NCI-H526 treated with DMSO at 0.1 percent for 48 hours (cell line): ENCODE data around the gene CHRNG.

ENCODE experiments used
- DNase-seq: peaks from one replicate; lab custom pipeline; 2025; lab: John Stamatoyannopoulos, UW

Gene CHRNG

DNA sequence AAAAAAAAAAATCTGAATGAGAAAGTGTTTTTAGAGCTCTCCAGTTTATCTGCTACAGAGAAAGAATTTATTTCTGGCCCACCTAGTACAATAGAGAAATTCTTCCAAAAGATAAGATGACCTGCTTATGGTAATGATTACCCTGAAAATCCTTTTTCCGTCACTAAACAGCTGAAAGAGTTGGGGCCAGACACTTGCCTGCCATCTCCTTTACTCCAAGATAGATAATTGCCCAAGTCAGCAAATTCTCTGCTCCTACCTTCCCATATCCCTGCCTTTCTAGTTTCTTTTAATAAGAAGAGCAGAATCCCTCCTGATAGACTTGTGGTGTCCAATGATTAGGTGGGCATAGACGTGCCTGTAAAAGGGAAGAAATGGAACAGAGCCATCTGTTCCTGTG, 39.1 kb downstream of the CHRNG start:
- no peak for DNase-seq

DNA sequence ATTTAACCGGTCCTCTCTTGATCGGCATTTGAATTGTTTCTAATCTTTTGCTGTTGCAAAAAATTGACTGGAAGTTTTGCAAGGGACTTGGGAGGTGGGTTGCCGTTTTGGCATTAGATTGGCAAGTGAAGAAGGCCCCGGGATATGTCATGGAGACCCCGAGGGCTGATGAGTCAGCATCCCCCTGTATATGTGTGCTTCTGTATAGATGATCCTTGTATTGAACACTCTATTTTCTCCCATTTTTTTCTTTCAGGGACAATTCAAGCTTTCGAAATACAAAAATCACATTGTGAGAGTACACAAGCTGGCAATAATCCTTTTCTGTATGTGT, 41.1 kb downstream of the CHRNG start:
- DNase-seq = no peak

DNA sequence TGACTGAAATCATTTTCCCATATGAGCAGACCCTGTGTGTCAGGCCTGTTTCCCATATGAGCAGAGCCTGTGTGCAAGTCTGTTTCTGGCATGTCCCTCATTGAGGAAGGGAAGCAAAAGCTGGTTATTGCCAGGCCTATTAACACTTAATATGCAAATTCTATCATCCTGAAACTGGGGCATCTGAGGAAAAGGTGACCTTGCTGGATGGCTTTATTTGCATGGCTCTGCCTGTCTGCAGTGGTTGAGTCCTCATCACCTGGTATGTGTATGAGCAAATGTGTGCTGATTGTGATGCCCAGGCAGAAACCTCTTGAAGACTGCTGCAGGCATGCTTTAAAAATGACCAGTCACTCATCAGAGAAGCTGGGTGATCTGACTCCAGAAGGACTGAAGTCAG, 42.2 kb downstream of the CHRNG start:
- DNase-seq = peak; percentile 81

DNA sequence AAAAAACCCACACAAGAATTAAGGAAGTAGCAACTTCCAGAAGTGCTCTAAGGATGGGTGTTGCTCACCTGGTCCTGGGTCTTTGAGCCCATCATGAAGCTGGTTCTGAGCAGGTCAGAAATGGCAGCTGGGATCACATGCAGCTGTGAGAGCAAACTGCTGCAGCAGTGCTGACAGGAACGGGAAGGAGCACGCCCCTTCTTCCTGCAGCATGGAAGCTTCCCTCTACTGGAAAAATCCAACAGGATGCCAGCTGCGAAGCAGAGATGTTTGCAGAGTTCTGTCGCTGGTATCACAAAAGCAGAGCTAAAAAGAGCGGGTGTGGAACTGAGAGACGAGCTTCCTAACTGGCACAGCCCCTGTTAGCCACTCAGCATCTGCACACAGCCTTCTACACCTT, 44.7 kb downstream of the CHRNG start:
- no peak for DNase-seq

- no peak for DNase-seq
These were observed 47.5 kb downstream of the CHRNG start for GRCh38 chr2:232586943-232587505.

- no peak for DNase-seq
These were observed 48.0 kb downstream of the CHRNG start for GRCh38 chr2:232587512-232587911.

DNA sequence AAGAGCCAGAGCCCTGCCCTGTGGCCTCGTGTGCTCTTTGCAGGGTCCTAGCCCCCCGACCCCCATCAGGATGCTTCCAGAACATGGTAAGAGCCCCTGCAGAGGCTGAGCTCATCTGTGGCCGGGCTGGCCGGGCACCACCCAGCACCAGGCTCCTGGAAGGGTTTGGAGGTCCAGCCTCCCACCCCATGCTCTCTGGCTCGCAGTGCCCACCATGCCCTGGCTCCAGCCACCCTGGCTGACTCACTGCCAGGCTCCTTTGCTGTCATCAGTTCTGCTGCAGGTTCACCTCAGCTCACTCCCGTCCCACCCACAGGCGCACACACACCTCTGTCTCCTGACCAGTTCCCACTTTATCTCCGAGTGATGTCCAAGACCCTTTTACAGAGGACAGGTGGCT, 48.5 kb downstream of the CHRNG start:
- no peak for DNase-seq

DNA sequence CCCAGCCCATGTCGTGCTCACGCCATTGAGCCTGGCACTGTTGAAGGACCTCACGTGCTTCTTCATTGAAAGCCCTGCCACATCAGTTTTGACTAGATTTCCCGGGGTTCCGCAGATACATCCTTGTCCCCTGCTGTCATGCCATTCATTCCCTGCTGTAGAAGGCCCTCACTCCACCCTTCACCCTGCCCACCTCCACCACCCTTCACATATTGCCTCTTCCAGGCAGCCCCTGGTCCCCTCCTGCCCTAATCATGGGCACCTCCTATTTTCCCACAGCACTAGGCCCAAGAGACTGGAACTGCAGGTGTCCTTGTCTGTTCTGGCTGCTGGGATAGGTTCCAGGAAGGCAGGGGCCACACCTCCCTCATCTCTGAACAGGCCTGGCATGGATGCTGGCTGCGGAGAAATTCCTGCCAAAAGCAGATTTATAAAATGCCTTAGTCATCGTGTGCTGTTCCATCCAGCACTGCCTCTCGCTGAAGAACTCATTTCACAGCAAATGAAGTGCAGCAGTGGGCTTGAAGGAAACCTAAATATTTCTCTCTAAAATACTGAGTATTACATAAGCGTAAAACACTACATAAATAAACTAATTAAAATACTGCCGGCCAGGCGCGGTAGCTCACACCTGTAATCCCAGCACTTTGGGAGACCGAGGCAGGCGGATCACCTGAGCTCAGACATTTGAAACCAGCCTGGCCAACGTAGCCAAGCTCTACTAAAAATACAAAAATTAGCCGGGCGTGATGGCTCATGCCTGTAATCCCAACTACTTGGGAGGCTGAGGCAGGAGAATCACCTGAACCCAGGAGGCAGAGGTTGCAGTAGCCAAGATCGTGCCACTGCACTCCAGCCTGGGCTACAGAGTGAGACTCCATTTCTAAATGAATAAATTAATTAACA, 49.4 kb downstream of the CHRNG start:
- no peak for DNase-seq

DNA sequence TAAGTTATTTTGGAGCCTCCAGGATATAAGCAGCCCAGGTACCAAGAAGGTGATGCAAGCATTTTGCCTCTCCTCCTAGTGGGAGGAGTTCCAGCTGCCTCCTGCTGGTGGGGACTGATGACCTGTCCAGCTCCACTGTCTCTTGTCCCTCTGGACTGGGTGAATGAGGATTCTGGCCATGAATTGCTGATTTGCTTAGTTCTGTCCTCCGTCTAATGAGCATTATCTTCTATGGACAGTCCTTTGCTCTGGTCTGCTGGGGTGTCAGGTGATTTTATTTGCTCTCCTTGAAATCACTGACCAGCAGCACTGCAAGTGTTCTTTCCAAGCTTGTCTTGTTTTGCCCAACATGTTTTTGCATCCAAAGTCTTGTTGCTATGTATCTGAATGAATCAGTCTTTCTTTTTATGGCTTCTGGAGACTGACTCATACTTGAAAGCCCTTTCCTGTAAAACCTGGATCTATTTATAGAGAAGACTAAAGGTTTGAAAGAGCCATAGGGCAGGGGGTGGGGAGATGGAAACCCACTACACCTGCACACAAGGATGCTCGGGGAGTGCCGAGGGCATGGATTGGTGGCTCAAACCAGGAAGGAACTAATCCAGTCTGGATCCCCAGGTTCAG, 53.4 kb downstream of the CHRNG start:
- no peak for DNase-seq

DNA sequence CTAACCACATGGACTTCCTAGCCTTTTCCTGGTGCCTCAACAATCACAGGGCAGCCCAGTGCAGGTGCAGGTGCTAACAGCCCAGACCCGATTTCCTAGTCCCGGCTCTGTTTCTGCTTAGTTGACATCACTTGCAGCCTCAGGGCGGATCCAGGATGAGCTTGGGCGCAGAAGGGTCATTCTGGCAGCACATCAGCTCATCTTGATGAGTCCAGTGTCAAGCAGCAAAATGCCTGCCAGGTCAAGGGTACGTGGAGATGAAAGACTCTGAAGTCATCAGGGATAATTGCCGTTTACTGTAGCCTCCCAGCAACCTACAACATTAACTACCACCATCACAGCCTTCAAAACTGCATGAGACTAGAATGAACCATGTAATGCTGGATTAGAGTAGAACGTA, 54.5 kb downstream of the CHRNG start:
- DNase-seq = no peak
